B cell (primary cell): Measurements from ENCODE around the gene ING3. TPM values are rescaled to one million over a fixed set of nuclear protein-coding genes. Genes with fewer than 3 reads are reported as not detected.

Experiments
- ATAC-seq: fragments of 200-7000 bp; cut with Tn5 transposase; one replicate; pipeline ENCODE4 v1.10.0; 2021; ENCODE audit warnings: low read depth, mild to moderate bottlenecking, moderate number of reproducible peaks, moderate library complexity
- CTCF ChIA-PET: fragments of 350-600 bp; sonication (Branson Sonifier 250); formaldehyde crosslinking; loops from one replicate; lab custom pipeline; 2021; ENCODE audit warnings: antibody characterized with exemption, inconsistent platforms; lab: Charles Lee
- POLR2A ChIA-PET: fragments of 350-600 bp; sonication (Branson Sonifier 250); formaldehyde crosslinking; loops from one replicate; lab custom pipeline; 2021; ENCODE audit warnings: antibody characterized with exemption; lab: Charles Lee
- DNase-seq: peaks from one replicate; pipeline ENCODE4 v3.0.0; 2013
- H2AFZ ChIP-seq: 2 replicates; pipeline ENCODE4 v1.6.1; 2012; ENCODE audit warnings: mild to moderate bottlenecking, low read depth, low read length; ENCODE audit not compliant: insufficient read depth, poor library complexity, severe bottlenecking
- H3K27ac ChIP-seq, 2 donors: 1 replicate in 1 of 2; 2 replicates in 1 of 2; pipeline ENCODE4 v1.5.1; 2012 to 2013; ENCODE audit warnings: low read length in 2 of 2, mild to moderate bottlenecking in 2 of 2, moderate library complexity in 1 of 2
- H3K27me3 ChIP-seq, 4 experiments: fragments of 200-600 bp in 1 of 4; sonication (generic) in 1 of 4; replicated peaks in 1 of 4; 1 replicate in 2 of 4; 2 replicates in 2 of 4; pipeline versions ENCODE4 v1.6.1 to v1.7.0; 2013 to 2016; ENCODE audit warnings: low read length in 3 of 4, mild to moderate bottlenecking in 2 of 4, mixed read lengths in 1 of 4, moderate library complexity in 1 of 4; ENCODE audit not compliant: insufficient read depth in 4 of 4, control insufficient read depth in 3 of 4; ENCODE audit errors: control extremely low read depth in 1 of 4
- H3K36me3 ChIP-seq, 2 experiments: replicated peaks in 1 of 2; 1 replicate in 1 of 2; 2 replicates in 1 of 2; pipeline versions ENCODE4 v1.6.1 to v1.7.1; 2013; ENCODE audit warnings: low read length in 1 of 2; ENCODE audit not compliant: insufficient read depth in 2 of 2, control insufficient read depth in 1 of 2; ENCODE audit errors: control extremely low read depth in 1 of 2, extremely low read depth in 1 of 2
- H3K4me1 ChIP-seq, 2 donors: fragments of 200-600 bp in 1 of 2; sonication (generic) in 1 of 2; 1 replicate in 1 of 2; 2 replicates in 1 of 2; pipeline versions ENCODE4 v1.5.1 to v1.6.1; 2013 to 2017; ENCODE audit warnings: low read length in 2 of 2; ENCODE audit not compliant: control insufficient read depth in 2 of 2, insufficient read depth in 2 of 2
- H3K4me2 ChIP-seq: replicated peaks from 2 replicates; pipeline ENCODE3; 2012; ENCODE audit warnings: mild to moderate bottlenecking, low read depth, low read length; ENCODE audit not compliant: poor library complexity, severe bottlenecking
- H3K4me3 ChIP-seq, 5 experiments: fragments of 200-600 bp in 1 of 5; sonication (generic) in 1 of 5; 1 replicate in 3 of 5; 2 replicates in 2 of 5; pipeline versions ENCODE4 v1.5.1 to v1.7.0; 2011 to 2016; ENCODE audit warnings: low read length in 4 of 5, mild to moderate bottlenecking in 4 of 5, low read depth in 2 of 5, control low read depth in 1 of 5, moderate library complexity in 1 of 5; ENCODE audit not compliant: insufficient read depth in 1 of 5; ENCODE audit errors: control extremely low read depth in 1 of 5, extremely low read depth in 1 of 5
- H3K79me2 ChIP-seq: fragments of 200-600 bp; sonication (generic); one replicate; pipeline ENCODE4 v1.6.0; 2016; ENCODE audit warnings: low read length; ENCODE audit not compliant: control insufficient read depth, insufficient read depth
- H3K9ac ChIP-seq: fragments of 200-600 bp; sonication (generic); 2 replicates; pipeline ENCODE4 v1.6.1; 2017; ENCODE audit warnings: mild to moderate bottlenecking, low read length, moderate library complexity
- H3K9me3 ChIP-seq, 3 donors: one replicate each; pipeline versions ENCODE4 v1.6.1 to v1.7.1; 2013; ENCODE audit warnings: low read length in 2 of 3; ENCODE audit not compliant: control insufficient read depth in 2 of 3, insufficient read depth in 1 of 3; ENCODE audit errors: control extremely low read depth in 1 of 3
- H4K20me1 ChIP-seq: 2 replicates; pipeline ENCODE4 v1.6.0; 2012; ENCODE audit warnings: mild to moderate bottlenecking, low read length; ENCODE audit not compliant: insufficient read depth, control insufficient read depth, poor library complexity, severe bottlenecking
- H3K27ac Mint-ChIP-seq: one replicate; pipeline ENCODE4 v1.8.0; 2021; ENCODE audit warnings: mixed read lengths
- H3K27me3 Mint-ChIP-seq: one replicate; pipeline ENCODE4 v1.8.0; 2021; ENCODE audit warnings: mixed read lengths
- H3K4me1 Mint-ChIP-seq: one replicate; pipeline ENCODE4 v1.8.0; 2021; ENCODE audit warnings: mixed read lengths
- H3K4me3 Mint-ChIP-seq: one replicate; pipeline ENCODE4 v1.8.0; 2021; ENCODE audit warnings: mixed read lengths
- H3K9me3 Mint-ChIP-seq: one replicate; pipeline ENCODE4 v1.8.0; 2022; ENCODE audit warnings: mixed read lengths; ENCODE audit not compliant: insufficient read depth
- EZH2 ChIP-seq: IDR thresholded peaks from 2 replicates; pipeline ENCODE4 v1.6.1; 2012; ENCODE audit warnings: borderline replicate concordance, low read depth, mild to moderate bottlenecking, moderate library complexity, low read length; ENCODE audit not compliant: insufficient read depth, poor library complexity, severe bottlenecking
- WGBS: methylation state at CpG from one replicate; pipeline ENCODE4 v1.1.5; 2013; ENCODE audit warnings: missing lambda C conversion rate; ENCODE audit not compliant: insufficient coverage; 5-methylcytosine and 5-hydroxymethylcytosine counted together
- intact Hi-C: fragments of 100-400 bp; cut with micrococcal nuclease; formaldehyde crosslinking; loops from one replicate; pipeline ENCODE4 v1.10.0; 2022
- polyA plus RNA-seq: library from polyadenylated mRNA; depleted of rRNA; stranded (reverse); fragments of >200 nt; gene quantifications from 2 replicates; pipeline ENCODE4 v1.2.3, GENCODE V29; 2012
- total RNA-seq, 2 donors: library from RNA; stranded (reverse); fragments of 120-200 nt in 1 of 2; gene quantifications; 1 replicate in 1 of 2; 2 replicates in 1 of 2; pipeline versions ENCODE4 v1.2.3 to v1.2.4, GENCODE V29; 2013 to 2022
- TF ChIP-seq, protein P1 (sequence below): fragments of 200-600 bp; IDR thresholded peaks from one replicate; pipeline ENCODE4 v1.8.0; 2022; ENCODE audit warnings: antibody characterized with exemption, mild to moderate bottlenecking

Gene ING3
- total and polyA plus RNA-seq, 2 donors (not counting 1 experiment from before 2014, with no cell fraction given) = 29.5 to 38.0 TPM

- intact Hi-C loops = no loop called here
- no peak for TF ChIP-seq EZH2
- TF ChIP-seq, protein P1, sequence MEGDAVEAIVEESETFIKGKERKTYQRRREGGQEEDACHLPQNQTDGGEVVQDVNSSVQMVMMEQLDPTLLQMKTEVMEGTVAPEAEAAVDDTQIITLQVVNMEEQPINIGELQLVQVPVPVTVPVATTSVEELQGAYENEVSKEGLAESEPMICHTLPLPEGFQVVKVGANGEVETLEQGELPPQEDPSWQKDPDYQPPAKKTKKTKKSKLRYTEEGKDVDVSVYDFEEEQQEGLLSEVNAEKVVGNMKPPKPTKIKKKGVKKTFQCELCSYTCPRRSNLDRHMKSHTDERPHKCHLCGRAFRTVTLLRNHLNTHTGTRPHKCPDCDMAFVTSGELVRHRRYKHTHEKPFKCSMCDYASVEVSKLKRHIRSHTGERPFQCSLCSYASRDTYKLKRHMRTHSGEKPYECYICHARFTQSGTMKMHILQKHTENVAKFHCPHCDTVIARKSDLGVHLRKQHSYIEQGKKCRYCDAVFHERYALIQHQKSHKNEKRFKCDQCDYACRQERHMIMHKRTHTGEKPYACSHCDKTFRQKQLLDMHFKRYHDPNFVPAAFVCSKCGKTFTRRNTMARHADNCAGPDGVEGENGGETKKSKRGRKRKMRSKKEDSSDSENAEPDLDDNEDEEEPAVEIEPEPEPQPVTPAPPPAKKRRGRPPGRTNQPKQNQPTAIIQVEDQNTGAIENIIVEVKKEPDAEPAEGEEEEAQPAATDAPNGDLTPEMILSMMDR = no peak
- ChIA-PET POLR2A (no interaction called here), CTCF (interaction anchor here (5.2 to 7.3 kb wide), 2 partner anchors 8 to 91 kb away, joined by 19 to 85 read pairs; no protein-coding TSS in a partner anchor)
- Histone ChIP-seq H3K27ac (no peak overlapping the region), H4K20me1 (no peaks in the 10 kb centered on the region), H3K36me3 (no peaks in the 10 kb centered on the region), H2AFZ (no peak overlapping the region), H3K9ac (no peak overlapping the region), H3K4me1 (peaks cover 25 to 29% of the 10 kb centered on the region in 2 donors), H3K9me3 (no peaks in the 10 kb centered on the region), H3K4me3 (no peak overlapping the region), H3K4me2 (no peak overlapping the region), H3K27me3 (peaks cover 0 to 20% (median 16%) of the 10 kb centered on the region in 4 experiments), H3K79me2 (no peaks in the 10 kb centered on the region)
- ATAC-seq = no peak
- no peak for DNase-seq
- Mint-ChIP-seq H3K4me3 (no peak overlapping the region), H3K27ac (no peak overlapping the region), H3K4me1 (peaks cover 25% of the 10 kb centered on the region), H3K27me3 (peaks cover 55% of the 10 kb centered on the region), H3K9me3 (no peaks in the 10 kb centered on the region)
- WGBS = no CpG with 5 or more reads among the region's 6 CpGs
Measured at GRCh38 chr7:120990468-120991118, 40.0 kb downstream of the ING3 start.

GRCh38 chr7:120991161-120991560 is 40.6 kb downstream of the ING3 start:
- Histone ChIP-seq H3K27ac (no peak overlapping the region), H3K4me3 (no peak overlapping the region), H3K27me3 (peaks cover 0 to 20% (median 16%) of the 10 kb centered on the region in 4 experiments), H3K9ac (no peak overlapping the region), H3K4me2 (no peak overlapping the region), H4K20me1 (no peaks in the 10 kb centered on the region), H3K4me1 (peaks cover 30 to 34% of the 10 kb centered on the region in 2 donors), H3K79me2 (no peaks in the 10 kb centered on the region), H2AFZ (no peak overlapping the region), H3K9me3 (no peaks in the 10 kb centered on the region), H3K36me3 (no peaks in the 10 kb centered on the region)
- DNase-seq = no peak
- Mint-ChIP-seq H3K4me1 (peaks cover 29% of the 10 kb centered on the region), H3K4me3 (no peak overlapping the region), H3K27ac (no peak overlapping the region), H3K9me3 (no peaks in the 10 kb centered on the region), H3K27me3 (peaks cover 54% of the 10 kb centered on the region)
- ChIA-PET POLR2A (no interaction called here), CTCF (interaction anchor here (5.2 to 7.3 kb wide), 2 partner anchors 7 to 91 kb away, joined by 19 to 85 read pairs; no protein-coding TSS in a partner anchor)
- no peak for ATAC-seq
- no CpG with 5 or more reads among the region's 1 CpG for WGBS
- no peak for TF ChIP-seq EZH2
- TF ChIP-seq, protein P1 = no peak
- intact Hi-C loops = no loop called here
